Endodermal cell (in vitro differentiated cells): ENCODE data around the gene WNT8B. TPM values are rescaled to one million over a fixed set of nuclear protein-coding genes. Genes with fewer than 3 reads are reported as not detected.

Experiments
- DNase-seq: peaks from one replicate; pipeline ENCODE4 v3.0.0-alpha.2; 2017
- H3K27ac ChIP-seq: 2 replicates; pipeline ENCODE4 v1.5.1; 2013; ENCODE audit warnings: mild to moderate bottlenecking, low read depth, low read length, moderate library complexity
- H3K27me3 ChIP-seq: 2 replicates; pipeline ENCODE4 v1.6.1; 2013; ENCODE audit warnings: mild to moderate bottlenecking, low read length, moderate library complexity; ENCODE audit not compliant: insufficient read depth, control insufficient read depth, poor library complexity, severe bottlenecking
- H3K36me3 ChIP-seq: 2 replicates; pipeline ENCODE4 v1.7.0; 2013; ENCODE audit warnings: mild to moderate bottlenecking, low read length, moderate library complexity; ENCODE audit not compliant: control insufficient read depth, insufficient read depth
- H3K4me1 ChIP-seq: one replicate; pipeline ENCODE4 v1.7.0; 2013; ENCODE audit warnings: low read length; ENCODE audit not compliant: control insufficient read depth, insufficient read depth
- H3K4me3 ChIP-seq: 2 replicates; pipeline ENCODE4 v1.5.1; 2013; ENCODE audit warnings: mild to moderate bottlenecking, low read length, moderate library complexity
- H3K9ac ChIP-seq: 2 replicates; pipeline ENCODE4 v1.6.1; 2013; ENCODE audit warnings: mild to moderate bottlenecking, low read length, moderate library complexity; ENCODE audit not compliant: poor library complexity, severe bottlenecking; ENCODE audit errors: extremely low read depth
- H3K9me3 ChIP-seq: 2 replicates; pipeline ENCODE4 v1.6.1; 2013; ENCODE audit warnings: mild to moderate bottlenecking, low read length, moderate library complexity; ENCODE audit not compliant: control insufficient read depth
- H3K27ac Mint-ChIP-seq: 2 replicates; pipeline ENCODE4 v1.8.0; 2020; ENCODE audit warnings: mixed read lengths
- H3K27me3 Mint-ChIP-seq: 2 replicates; pipeline ENCODE4 v1.8.0; 2021; ENCODE audit warnings: mild to moderate bottlenecking, mixed read lengths; ENCODE audit not compliant: insufficient read depth
- H3K36me3 Mint-ChIP-seq: 2 replicates; pipeline ENCODE4 v1.8.0; 2020; ENCODE audit warnings: low read depth, mixed read lengths
- H3K4me1 Mint-ChIP-seq: 2 replicates; pipeline ENCODE4 v1.8.0; 2020; ENCODE audit warnings: mixed read lengths
- H3K4me3 Mint-ChIP-seq: 2 replicates; pipeline ENCODE4 v1.8.0; 2020; ENCODE audit warnings: mild to moderate bottlenecking, moderate library complexity, mixed read lengths
- H3K9me3 Mint-ChIP-seq: 2 replicates; pipeline ENCODE4 v1.8.0; 2020; ENCODE audit warnings: mild to moderate bottlenecking, mixed read lengths
- CTCF ChIP-seq: fragments of 200-600 bp; sonication (generic); conservative IDR thresholded peaks from 2 replicates; pipeline ENCODE4 v1.5.0; 2021; ENCODE audit warnings: antibody characterized with exemption, mild to moderate bottlenecking
- WGBS, 2 experiments: methylation state at CpG; one replicate each; pipeline versions ENCODE4 v1.1.5 to v1.1.7; 2013; ENCODE audit warnings: missing lambda C conversion rate in 2 of 2, mixed read lengths in 1 of 2; ENCODE audit not compliant: insufficient coverage in 1 of 2, insufficient read length in 1 of 2; 5-methylcytosine and 5-hydroxymethylcytosine counted together
- total RNA-seq, 2 donors: library from RNA; stranded (reverse); fragmentation: NEBNext Ultra II Directional in 1 of 2; extraction: Animal tissue kit (Norgen Biotek cat#: 25700) in 1 of 2; gene quantifications; 2 replicates in 1 of 2; 3 replicates in 1 of 2; pipeline ENCODE4 v1.2.1, GENCODE V29; 2021

WNT8B gene
- total RNA-seq, 2 donors from 2014 or later: 0.13 TPM; not detected in 1

- Histone ChIP-seq H3K27me3 (peaks cover 96% of the 10 kb centered on the region), H3K9me3 (no peaks in the 10 kb centered on the region), H3K4me3 (no peak overlapping the region), H3K36me3 (no peaks in the 10 kb centered on the region), H3K9ac (no peak overlapping the region), H3K4me1 (no peaks in the 10 kb centered on the region), H3K27ac (no peak overlapping the region)
- H3K9me3 Mint-ChIP-seq: no peaks in the 10 kb centered on the region
- peak; percentile 83 for TF ChIP-seq CTCF
- peaks cover 3% of the 10 kb centered on the region for H3K36me3 Mint-ChIP-seq
- H3K4me1 Mint-ChIP-seq: no peaks in the 10 kb centered on the region
- H3K27ac Mint-ChIP-seq: no peak overlapping the region
- no peak overlapping the region for H3K4me3 Mint-ChIP-seq
- WGBS, 2 experiments: 35 to 50% methylated on average over 2 to 3 of the region's 3 CpGs
- DNase-seq: peak; percentile 76
- H3K27me3 Mint-ChIP-seq: peaks cover 89% of the 10 kb centered on the region
These were observed 45.9 kb downstream of the WNT8B start for GRCh38 chr10:100508691-100509150.

- no peak for TF ChIP-seq CTCF
- H3K4me1 ChIP-seq: no peaks in the 10 kb centered on the region
- no peak overlapping the region for H3K9ac ChIP-seq
- DNase-seq: no peak
- H3K27me3 ChIP-seq: peaks cover 93% of the 10 kb centered on the region
- H3K4me3 Mint-ChIP-seq: no peak overlapping the region
- peaks cover 84% of the 10 kb centered on the region for H3K27me3 Mint-ChIP-seq
- no peaks in the 10 kb centered on the region for H3K9me3 ChIP-seq
- no peak overlapping the region for H3K4me3 ChIP-seq
- H3K27ac ChIP-seq: no peak overlapping the region
- H3K4me1 Mint-ChIP-seq: no peaks in the 10 kb centered on the region
- no peaks in the 10 kb centered on the region for H3K9me3 Mint-ChIP-seq
- H3K36me3 Mint-ChIP-seq: peaks cover 3% of the 10 kb centered on the region
- no peak overlapping the region for H3K27ac Mint-ChIP-seq
- no peaks in the 10 kb centered on the region for H3K36me3 ChIP-seq
- 84 to 87% methylated on average over 2 to 7 of the region's 8 CpGs for WGBS, 2 experiments
These were observed 46.5 kb downstream of the WNT8B start for GRCh38 chr10:100509241-100509840.

GRCh38 chr10:100510533-100511308 lies 47.9 kb downstream of the WNT8B start:
- H3K4me3 ChIP-seq: no peak overlapping the region
- no peaks in the 10 kb centered on the region for H3K9me3 ChIP-seq
- no peaks in the 10 kb centered on the region for H3K4me1 ChIP-seq
- no peak overlapping the region for H3K27ac ChIP-seq
- Mint-ChIP-seq H3K4me3 (no peak overlapping the region), H3K4me1 (no peaks in the 10 kb centered on the region), H3K9me3 (no peaks in the 10 kb centered on the region), H3K36me3 (peaks cover 3% of the 10 kb centered on the region), H3K27ac (no peak overlapping the region), H3K27me3 (peaks cover 76% of the 10 kb centered on the region)
- peaks cover 91% of the 10 kb centered on the region for H3K27me3 ChIP-seq
- H3K36me3 ChIP-seq: no peaks in the 10 kb centered on the region
- TF ChIP-seq CTCF: no peak
- no peak for DNase-seq
- 82 to 99% methylated on average over 7 of the region's 7 CpGs for WGBS, 2 experiments
- H3K9ac ChIP-seq: no peak overlapping the region
